Neural progenitor cell (in vitro differentiated cells): Measurements from ENCODE around the gene ING3.

ENCODE experiments used
- EZH2phosphoT487 ChIP-seq: fragments of 200-600 bp; sonication (generic); IDR thresholded peaks from 2 replicates; pipeline ENCODE4 v1.6.1; 2017; ENCODE audit warnings: antibody characterized with exemption
- TF ChIP-seq, protein P1 (sequence below): fragments of 200-600 bp; sonication (generic); IDR thresholded peaks from 2 replicates; pipeline ENCODE4 v1.5.1; 2017; ENCODE audit warnings: antibody characterized with exemption, mild to moderate bottlenecking

DNA sequence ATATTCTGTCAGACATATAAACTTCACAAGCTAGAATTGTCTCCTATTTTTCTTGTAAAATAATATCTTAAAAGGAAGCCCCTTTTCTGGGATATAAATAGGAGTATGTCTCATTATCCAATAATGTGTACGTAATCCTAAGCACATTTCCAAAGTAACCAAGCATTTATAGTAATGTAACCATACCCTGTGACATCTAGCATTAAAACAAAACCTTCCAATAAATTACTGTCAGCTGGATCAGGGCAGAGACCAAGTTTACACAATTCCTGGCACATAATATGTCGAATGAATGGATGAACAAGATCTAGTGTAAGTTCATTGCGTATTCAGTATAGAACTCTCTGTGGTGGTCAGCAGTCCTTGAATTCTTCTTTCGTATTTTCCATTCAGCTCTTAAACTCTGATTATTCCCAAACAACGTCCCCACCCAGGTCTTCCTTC is 52.2 kb downstream of the ING3 start:
- TF ChIP-seq, protein P1, sequence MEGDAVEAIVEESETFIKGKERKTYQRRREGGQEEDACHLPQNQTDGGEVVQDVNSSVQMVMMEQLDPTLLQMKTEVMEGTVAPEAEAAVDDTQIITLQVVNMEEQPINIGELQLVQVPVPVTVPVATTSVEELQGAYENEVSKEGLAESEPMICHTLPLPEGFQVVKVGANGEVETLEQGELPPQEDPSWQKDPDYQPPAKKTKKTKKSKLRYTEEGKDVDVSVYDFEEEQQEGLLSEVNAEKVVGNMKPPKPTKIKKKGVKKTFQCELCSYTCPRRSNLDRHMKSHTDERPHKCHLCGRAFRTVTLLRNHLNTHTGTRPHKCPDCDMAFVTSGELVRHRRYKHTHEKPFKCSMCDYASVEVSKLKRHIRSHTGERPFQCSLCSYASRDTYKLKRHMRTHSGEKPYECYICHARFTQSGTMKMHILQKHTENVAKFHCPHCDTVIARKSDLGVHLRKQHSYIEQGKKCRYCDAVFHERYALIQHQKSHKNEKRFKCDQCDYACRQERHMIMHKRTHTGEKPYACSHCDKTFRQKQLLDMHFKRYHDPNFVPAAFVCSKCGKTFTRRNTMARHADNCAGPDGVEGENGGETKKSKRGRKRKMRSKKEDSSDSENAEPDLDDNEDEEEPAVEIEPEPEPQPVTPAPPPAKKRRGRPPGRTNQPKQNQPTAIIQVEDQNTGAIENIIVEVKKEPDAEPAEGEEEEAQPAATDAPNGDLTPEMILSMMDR: no peak
- TF ChIP-seq EZH2phosphoT487: no peak
